Naive thymus-derived CD8-positive, alpha-beta T cell (primary cell): ENCODE measurements around the gene UBL3. TPM values are rescaled to one million over a fixed set of nuclear protein-coding genes. Genes with fewer than 3 reads are reported as not detected.

Experiments used
- ATAC-seq, 2 donors: fragments of 150-1000 bp; cut with Tn5 transposase in 1 of 2; sonication (Bioruptor Pico), chemical (Tn5 transposase) in 1 of 2; 1 replicate in 1 of 2; 2 replicates in 1 of 2; pipeline ENCODE4 v1.10.0; 2021; ENCODE audit warnings: mild to moderate bottlenecking in 2 of 2, moderate library complexity in 2 of 2
- POLR2A ChIA-PET: fragments of 350-600 bp; sonication (Branson Sonifier 250); formaldehyde crosslinking; loops from one replicate; lab custom pipeline; 2021; ENCODE audit warnings: antibody characterized with exemption; lab: Charles Lee
- DNase-seq, 10 donors: peaks; one replicate each; pipeline versions ENCODE4 v3.0.0 to v3.0.0-alpha.2; 2020 to 2022
- H3K27ac Mint-ChIP-seq, 10 donors: one replicate each; pipeline ENCODE4 v1.8.0; 2020 to 2022; ENCODE audit warnings: mild to moderate bottlenecking in 10 of 10, mixed read lengths in 10 of 10, moderate library complexity in 4 of 10, inconsistent platforms in 1 of 10
- H3K27me3 Mint-ChIP-seq, 5 donors: one replicate each; pipeline ENCODE4 v1.8.0; 2021 to 2022; ENCODE audit warnings: mixed read lengths in 5 of 5
- H3K36me3 Mint-ChIP-seq, 3 donors: one replicate each; pipeline ENCODE4 v1.8.0; 2020 to 2022; ENCODE audit warnings: mixed read lengths in 3 of 3, mild to moderate bottlenecking in 2 of 3, inconsistent platforms in 1 of 3
- H3K4me1 Mint-ChIP-seq, 4 donors: one replicate each; pipeline ENCODE4 v1.8.0; 2021 to 2022; ENCODE audit warnings: mixed read lengths in 4 of 4
- H3K4me3 Mint-ChIP-seq, 10 donors: one replicate each; pipeline ENCODE4 v1.8.0; 2020 to 2022; ENCODE audit warnings: mild to moderate bottlenecking in 10 of 10, mixed read lengths in 10 of 10, moderate library complexity in 6 of 10, inconsistent platforms in 1 of 10
- H3K9me3 Mint-ChIP-seq, 9 donors: one replicate each; pipeline ENCODE4 v1.8.0; 2020 to 2022; ENCODE audit warnings: mixed read lengths in 9 of 9, mild to moderate bottlenecking in 3 of 9, inconsistent platforms in 1 of 9, moderate library complexity in 1 of 9
- polyA plus RNA-seq, 3 donors: library from polyadenylated mRNA; unstranded; fragments of 300-500 nt; fragmentation: Illumina TruSeq; gene quantifications; one replicate each; pipeline ENCODE4 v1.2.3, GENCODE V29; 2021
- total RNA-seq, 8 experiments: library from RNA in 2 of 8; stranded (reverse) in 2 of 8; gene quantifications; one replicate each; pipeline ENCODE4 v1.2.3 and lab custom pipeline; 2021 to 2026

The UBL3 gene
- total and polyA plus RNA-seq, 5 experiments from 2014 or later, result 26.5 to 39.2 (median 37.8) TPM

DNA sequence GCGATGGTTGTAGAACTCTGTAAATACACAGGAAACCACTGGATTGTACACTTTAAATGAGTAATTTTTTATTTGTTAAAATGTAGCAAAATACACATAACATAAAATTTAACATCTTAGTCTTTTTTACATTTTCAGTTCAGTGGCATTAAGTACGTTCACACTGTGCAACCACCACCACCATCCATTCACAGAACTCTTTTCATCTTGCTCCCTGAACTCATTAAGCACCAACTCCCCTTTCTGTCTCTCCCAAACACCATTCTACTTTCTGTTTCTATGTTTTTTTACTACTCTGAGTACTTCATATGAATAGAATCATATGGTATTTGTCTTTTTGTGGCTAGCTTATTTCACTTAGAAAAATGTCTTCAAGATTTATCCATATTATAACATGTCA lies 2.7 kb upstream of the UBL3 start:
- Mint-ChIP-seq H3K4me3 (peak overlapping the region in 1 of 10 donors; percentile 5), H3K27ac (peak overlapping the region in 2 of 10 donors; percentile 8 to 45), H3K9me3 (no peaks in the 10 kb centered on the region), H3K27me3 (no peaks in the 10 kb centered on the region), H3K36me3 (no peaks in the 10 kb centered on the region), H3K4me1 (peaks cover 2 to 18% (median 10%) of the 10 kb centered on the region in 4 donors)
- POLR2A ChIA-PET, result no interaction called here
- ATAC-seq, result no peak
- no peak for DNase-seq

DNA sequence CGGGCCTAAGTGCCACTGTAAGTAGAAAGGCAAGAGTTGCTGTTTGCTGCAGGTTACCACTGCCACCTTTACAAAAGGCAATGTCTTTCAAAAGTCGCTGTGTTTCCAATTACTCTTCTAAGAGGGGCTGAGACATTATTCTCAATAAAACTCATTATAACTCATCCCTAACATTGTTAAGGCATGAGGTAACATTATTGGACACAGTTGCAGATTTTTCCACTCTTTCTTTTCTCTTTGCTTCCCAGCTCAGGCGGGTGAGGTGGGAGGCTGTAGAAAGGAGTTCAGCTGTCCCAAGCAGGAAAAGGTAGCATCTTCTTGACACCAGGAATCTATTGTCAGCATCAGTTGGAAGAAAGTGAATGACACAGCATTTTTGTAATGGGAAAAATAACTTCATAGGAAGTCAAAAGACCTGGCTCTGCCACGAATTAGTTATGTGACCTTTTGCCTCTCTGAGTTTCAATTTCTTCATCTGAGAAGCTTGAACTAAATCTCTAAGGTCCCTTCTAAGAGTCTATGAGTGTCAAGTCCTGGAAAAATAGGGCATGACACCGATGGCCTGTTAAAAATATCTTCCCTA lies 2.1 kb upstream of the UBL3 start:
- Mint-ChIP-seq H3K36me3 (no peaks in the 10 kb centered on the region), H3K9me3 (no peaks in the 10 kb centered on the region), H3K27ac (peak overlapping the region in 2 of 10 donors; percentile 11 to 18), H3K4me1 (peaks cover 4 to 22% (median 13%) of the 10 kb centered on the region in 4 donors), H3K27me3 (no peaks in the 10 kb centered on the region), H3K4me3 (no peak overlapping the region)
- ATAC-seq (no peak), DNase-seq (no peak)
- POLR2A ChIA-PET, result no interaction called here

DNA sequence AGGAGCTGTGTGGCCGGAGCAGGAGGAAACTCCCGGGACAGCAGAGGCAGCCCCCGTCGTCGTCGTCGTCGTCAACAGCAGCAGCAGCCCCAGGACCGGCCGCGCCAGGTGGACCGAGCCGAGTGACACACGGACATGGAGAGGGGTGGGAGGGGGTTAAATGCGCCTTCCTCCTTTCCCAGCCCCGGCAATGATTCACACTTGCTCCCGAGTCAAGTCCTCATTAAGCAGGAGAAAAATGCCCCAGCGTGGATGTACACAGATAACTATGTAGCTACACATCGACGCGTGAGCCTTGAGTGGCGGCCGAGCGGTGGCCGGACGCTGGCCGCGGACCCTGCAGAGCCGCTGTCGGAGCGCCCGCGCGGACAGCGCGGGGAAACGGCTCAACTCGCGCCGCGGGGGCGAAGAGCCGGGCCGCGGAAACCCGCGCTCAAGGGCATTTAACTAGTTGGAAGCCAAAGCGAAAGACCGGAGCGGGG lies 645 bp downstream of the UBL3 start:
- Mint-ChIP-seq H3K27ac (peak overlapping the region; percentile 89 to 100 (median 96)), H3K4me3 (peak overlapping the region; percentile 91 to 99 (median 96)), H3K36me3 (no peaks in the 10 kb centered on the region), H3K27me3 (no peaks in the 10 kb centered on the region), H3K9me3 (no peaks in the 10 kb centered on the region), H3K4me1 (peaks cover 21 to 46% (median 30%) of the 10 kb centered on the region in 4 donors)
- ATAC-seq (peak; percentile 6 to 10), DNase-seq (peak in 7 of 10 donors; percentile 6 to 67 (median 33))
- POLR2A ChIA-PET, result interaction anchor here (0.5 to 5.7 kb wide), 21 partner anchors 15 to 768 kb away, joined by 3 to 69 read pairs (median 5); partner anchors contain the start of genes SLC7A1 and USPL1

DNA sequence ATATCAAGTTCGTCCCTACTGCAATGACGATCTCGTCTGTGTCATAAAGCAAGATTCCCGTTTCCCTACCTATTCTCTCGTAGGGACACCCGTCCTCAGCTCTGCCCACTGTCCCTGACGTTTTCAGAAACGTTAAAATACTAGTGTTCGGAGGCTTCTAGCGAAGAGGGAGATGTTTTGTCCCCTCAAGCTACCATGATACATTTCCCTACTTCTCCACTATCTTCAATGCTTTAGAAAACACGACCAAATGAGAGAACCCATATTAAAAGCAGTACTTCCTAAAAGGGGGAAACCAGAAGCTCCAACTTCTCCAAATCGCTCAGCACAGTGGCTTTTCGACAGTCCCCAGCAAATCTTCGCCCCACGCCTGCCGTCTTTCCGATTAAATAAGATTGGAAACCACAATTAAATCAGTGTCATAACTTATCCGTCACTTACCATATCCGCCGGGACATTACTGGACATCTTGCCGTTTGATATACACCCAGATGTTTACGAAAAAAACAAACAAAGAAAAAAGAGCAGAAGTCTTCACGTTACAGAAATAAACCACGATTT lies 1.3 kb downstream of the UBL3 start:
- no peaks in the 10 kb centered on the region for H3K9me3 Mint-ChIP-seq
- H3K4me1 Mint-ChIP-seq, result peaks cover 24 to 51% (median 31%) of the 10 kb centered on the region in 4 donors
- H3K27me3 Mint-ChIP-seq, result no peaks in the 10 kb centered on the region
- H3K4me3 Mint-ChIP-seq, result peak overlapping the region; percentile 91 to 99 (median 96)
- DNase-seq, result peak in 6 of 10 donors; percentile 3 to 43 (median 21)
- H3K27ac Mint-ChIP-seq, result peak overlapping the region; percentile 89 to 100 (median 96)
- H3K36me3 Mint-ChIP-seq, result no peaks in the 10 kb centered on the region
- ATAC-seq, result peak in 1 of 2 donors; percentile 5
- POLR2A ChIA-PET, result interaction anchor here (0.9 to 5.7 kb wide), 11 partner anchors 15 to 768 kb away, joined by 3 to 69 read pairs (median 6); partner anchors contain the start of gene USPL1

DNA sequence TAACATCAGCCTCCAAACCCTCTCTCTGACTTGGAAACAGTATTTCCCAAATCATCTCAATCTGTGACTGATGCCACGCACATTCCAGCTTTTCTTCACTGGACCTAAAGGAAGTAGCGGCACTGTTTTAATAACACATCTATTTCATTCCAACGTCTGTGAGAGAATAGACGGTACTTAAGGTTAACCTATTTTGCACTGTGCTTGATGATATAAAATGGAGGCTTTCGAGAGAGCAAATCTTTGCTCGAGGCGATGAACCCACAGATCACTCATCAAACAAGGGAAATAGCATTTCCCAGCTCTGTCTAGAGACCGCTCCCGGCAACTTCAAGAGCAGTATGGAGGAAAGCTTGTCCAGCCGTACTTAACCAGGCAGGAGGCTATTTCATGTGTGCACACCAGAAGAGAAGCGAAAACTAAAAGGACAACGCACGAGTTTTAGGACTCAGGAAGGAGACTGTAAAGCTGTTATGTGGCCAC lies 2.9 kb downstream of the UBL3 start:
- POLR2A ChIA-PET, result interaction anchor here (0.7 to 5.7 kb wide), 4 partner anchors 19 to 267 kb away, joined by 3 to 69 read pairs (median 8); no protein-coding TSS in a partner anchor
- H3K27me3 Mint-ChIP-seq, result no peaks in the 10 kb centered on the region

DNA sequence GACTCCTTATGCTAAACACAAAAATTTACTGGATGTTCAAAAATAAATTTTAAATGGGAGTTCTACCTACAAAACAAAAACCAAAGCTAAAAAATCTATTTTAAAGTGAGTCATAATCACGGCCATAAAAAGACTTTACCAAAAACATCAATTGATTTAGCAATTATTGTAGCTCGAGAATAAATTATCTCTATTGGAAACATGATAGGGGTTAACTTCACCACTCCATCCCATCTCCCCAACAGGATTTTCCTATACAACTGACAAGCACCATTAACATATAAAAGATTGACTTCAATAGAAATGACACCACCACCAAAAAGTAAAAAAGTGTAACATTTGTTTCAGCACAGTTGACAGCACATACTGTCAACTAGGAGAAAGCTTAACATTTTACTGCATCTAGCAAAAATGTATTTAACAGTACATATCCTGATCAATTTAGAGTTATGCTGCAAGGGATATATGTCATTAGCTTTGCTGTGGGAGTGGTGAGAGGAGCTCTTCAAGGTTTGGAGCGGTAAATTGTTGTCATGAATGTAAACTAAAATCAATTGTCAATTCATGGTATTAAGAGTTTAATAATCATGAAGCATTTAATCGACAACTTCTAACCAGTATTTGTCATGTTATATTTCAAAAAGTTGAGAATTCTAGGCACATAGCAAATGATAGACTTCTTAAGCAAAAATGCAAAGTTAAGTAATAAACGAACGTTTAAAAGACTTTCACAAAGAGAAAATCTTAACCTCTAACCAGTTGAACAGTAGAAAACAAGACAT lies 3.8 kb downstream of the UBL3 start:
- Mint-ChIP-seq H3K27me3 (no peaks in the 10 kb centered on the region), H3K27ac (peak overlapping the region; percentile 13 to 96 (median 94)), H3K36me3 (no peaks in the 10 kb centered on the region), H3K4me1 (peaks cover 32 to 75% (median 51%) of the 10 kb centered on the region in 4 donors), H3K9me3 (no peaks in the 10 kb centered on the region), H3K4me3 (peak overlapping the region; percentile 86 to 98 (median 95))
- POLR2A ChIA-PET, result interaction anchor here (3.1 to 5.7 kb wide), 2 partner anchors 89 to 268 kb away, joined by 12 to 69 read pairs; no protein-coding TSS in a partner anchor
- no peak for DNase-seq
- no peak for ATAC-seq

More for the DNA sequence above, 2.9 kb downstream of the UBL3 start:
- peak in 4 of 10 donors; percentile 2 to 36 (median 32) for DNase-seq
- Mint-ChIP-seq H3K27ac (peak overlapping the region; percentile 88 to 96 (median 94)), H3K36me3 (no peaks in the 10 kb centered on the region), H3K9me3 (no peaks in the 10 kb centered on the region), H3K4me3 (peak overlapping the region; percentile 86 to 98 (median 95)), H3K4me1 (peaks cover 29 to 66% (median 43%) of the 10 kb centered on the region in 4 donors)
- no peak for ATAC-seq

DNA sequence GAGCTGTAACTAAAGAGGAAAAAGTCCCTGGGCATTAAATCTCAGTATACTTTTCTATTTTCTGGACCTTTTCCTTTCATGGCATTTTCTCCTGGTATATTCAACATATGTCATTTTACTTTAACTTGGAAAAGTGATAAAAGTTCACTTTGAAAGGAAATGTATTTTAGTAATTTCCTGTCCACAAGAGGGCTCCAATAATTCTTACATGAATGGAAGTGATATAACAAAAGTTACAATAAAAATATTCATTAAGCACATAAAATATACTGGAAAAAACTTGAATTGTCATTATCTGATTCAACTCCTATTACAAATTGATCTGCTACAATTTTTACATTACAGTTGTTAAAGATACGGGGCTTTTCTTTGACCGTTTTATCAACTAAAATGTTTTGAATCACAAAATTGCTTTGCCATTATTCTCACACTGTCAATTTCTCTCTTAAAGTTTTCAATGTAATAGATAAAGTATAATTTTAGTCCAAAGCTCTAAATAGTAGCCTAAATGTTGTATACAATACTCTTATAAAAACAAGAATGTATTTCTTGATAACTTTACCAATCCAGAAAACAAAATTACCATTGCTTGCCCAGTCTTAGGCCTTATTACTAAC lies 4.9 kb downstream of the UBL3 start:
- H3K36me3 Mint-ChIP-seq, result no peaks in the 10 kb centered on the region
- peaks cover 32 to 82% (median 62%) of the 10 kb centered on the region in 4 donors for H3K4me1 Mint-ChIP-seq
- H3K27me3 Mint-ChIP-seq, result no peaks in the 10 kb centered on the region
- H3K4me3 Mint-ChIP-seq, result peak overlapping the region in 9 of 10 donors; percentile 8 to 96 (median 42)
- ATAC-seq (no peak), DNase-seq (peak in 2 of 10 donors; percentile 9 to 18)
- no peaks in the 10 kb centered on the region for H3K9me3 Mint-ChIP-seq
- POLR2A ChIA-PET, result interaction anchor here (3.1 kb wide), 1 partner anchor 269 kb away, joined by 12 read pairs; no protein-coding TSS in a partner anchor
- H3K27ac Mint-ChIP-seq, result peak overlapping the region in 1 of 10 donors; percentile 3

DNA sequence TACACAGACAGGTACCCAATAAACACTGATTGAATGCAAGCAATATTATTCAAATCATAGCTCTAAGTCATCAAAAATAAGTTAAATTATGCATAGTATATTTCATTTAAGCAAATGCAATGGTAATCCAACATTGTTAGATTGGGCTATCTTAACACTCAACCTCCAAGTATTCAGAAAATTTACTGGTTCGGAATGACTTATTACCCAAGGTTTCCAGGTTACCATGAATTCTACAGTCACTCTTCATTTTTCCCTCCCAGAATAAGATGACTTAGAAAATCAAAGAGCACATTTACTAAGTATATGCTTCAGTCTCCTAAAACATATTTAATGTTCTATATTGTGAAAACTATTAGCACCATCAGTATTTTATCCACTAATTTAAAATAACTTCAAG lies 6.0 kb downstream of the UBL3 start:
- peak overlapping the region in 1 of 10 donors; percentile 96 for H3K4me3 Mint-ChIP-seq
- H3K4me1 Mint-ChIP-seq, result peaks cover 30 to 87% (median 67%) of the 10 kb centered on the region in 4 donors
- POLR2A ChIA-PET, result no interaction called here
- H3K9me3 Mint-ChIP-seq, result no peaks in the 10 kb centered on the region
- no peak for DNase-seq
- H3K27me3 Mint-ChIP-seq, result no peaks in the 10 kb centered on the region
- ATAC-seq, result no peak
- no peaks in the 10 kb centered on the region for H3K36me3 Mint-ChIP-seq
- no peak overlapping the region for H3K27ac Mint-ChIP-seq

DNA sequence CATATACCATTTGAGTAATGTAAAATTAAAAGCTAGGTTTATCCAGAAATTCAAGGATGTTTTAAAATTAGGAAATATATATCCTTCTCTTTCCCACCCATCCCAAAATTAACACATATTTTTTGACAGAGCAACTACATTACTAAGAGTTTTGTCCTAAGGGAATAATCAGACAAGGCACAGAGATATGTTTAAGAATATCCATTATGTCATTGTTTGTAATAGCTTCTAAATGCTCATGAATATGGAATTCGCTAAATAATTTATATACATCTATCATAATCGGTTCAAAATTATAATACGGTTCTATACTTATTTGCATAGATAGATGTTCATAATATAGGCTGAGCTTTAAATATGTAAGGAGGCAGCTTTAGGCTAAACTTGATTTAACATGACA lies 9.8 kb downstream of the UBL3 start:
- Mint-ChIP-seq H3K4me3 (peak overlapping the region in 1 of 10 donors; percentile 14), H3K27ac (peak overlapping the region in 1 of 10 donors; percentile 20), H3K4me1 (peaks cover 26 to 91% (median 76%) of the 10 kb centered on the region in 4 donors), H3K36me3 (peaks cover 0 to 3% (median 0%) of the 10 kb centered on the region in 3 donors), H3K9me3 (no peaks in the 10 kb centered on the region), H3K27me3 (no peaks in the 10 kb centered on the region)
- POLR2A ChIA-PET, result interaction anchor here (0.5 to 1.2 kb wide), 2 partner anchors 261 to 274 kb away, joined by 3 read pairs; no protein-coding TSS in a partner anchor
- ATAC-seq, result no peak
- DNase-seq, result no peak

DNA sequence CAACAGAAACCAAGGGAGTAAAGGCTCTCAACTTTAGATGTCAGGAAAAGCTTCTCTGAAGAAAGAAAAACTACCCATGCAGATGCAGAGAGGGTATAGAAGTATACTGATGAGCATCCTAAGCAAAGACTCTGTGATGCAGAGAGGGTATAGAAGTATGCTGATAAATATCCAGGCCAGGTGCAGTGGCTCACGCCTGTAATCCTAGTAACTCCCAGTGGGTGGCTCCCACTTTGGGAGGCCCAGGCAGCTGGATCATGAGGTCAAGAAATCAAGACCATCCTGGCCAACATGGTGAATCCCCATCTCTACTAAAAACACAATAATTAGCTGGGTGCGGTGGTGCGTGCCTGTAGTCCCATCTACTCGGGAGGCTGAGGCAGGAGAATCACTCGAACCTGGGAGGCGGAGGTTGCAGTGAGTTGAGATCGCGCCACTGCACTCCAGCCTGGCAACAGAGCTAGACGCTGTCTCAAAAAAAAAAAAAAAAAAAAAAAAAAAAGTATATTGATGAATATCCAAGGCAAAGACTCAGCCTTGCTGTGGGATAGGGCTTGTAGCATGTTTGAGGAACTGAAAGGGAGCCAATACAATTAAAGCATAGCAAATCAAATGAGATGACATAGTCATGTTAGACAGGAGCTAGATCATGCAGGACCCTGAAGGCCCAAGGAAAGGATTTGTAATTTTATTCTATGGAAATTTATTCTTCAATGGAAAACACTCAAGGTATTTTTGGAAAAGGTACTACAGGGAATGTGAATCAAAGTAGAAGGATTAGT lies 14.9 kb downstream of the UBL3 start:
- POLR2A ChIA-PET, result interaction anchor here (0.7 to 1.8 kb wide), 2 partner anchors 15 to 721 kb away, joined by 5 to 8 read pairs; partner anchors contain the start of gene UBL3
- Mint-ChIP-seq H3K4me3 (peak overlapping the region in 2 of 10 donors; percentile 6 to 15), H3K36me3 (peaks cover 5 to 11% (median 6%) of the 10 kb centered on the region in 3 donors), H3K27me3 (no peaks in the 10 kb centered on the region), H3K9me3 (no peaks in the 10 kb centered on the region), H3K4me1 (peaks cover 27 to 70% (median 66%) of the 10 kb centered on the region in 4 donors), H3K27ac (peak overlapping the region in 1 of 10 donors; percentile 92)
- DNase-seq (no peak), ATAC-seq (no peak)

DNA sequence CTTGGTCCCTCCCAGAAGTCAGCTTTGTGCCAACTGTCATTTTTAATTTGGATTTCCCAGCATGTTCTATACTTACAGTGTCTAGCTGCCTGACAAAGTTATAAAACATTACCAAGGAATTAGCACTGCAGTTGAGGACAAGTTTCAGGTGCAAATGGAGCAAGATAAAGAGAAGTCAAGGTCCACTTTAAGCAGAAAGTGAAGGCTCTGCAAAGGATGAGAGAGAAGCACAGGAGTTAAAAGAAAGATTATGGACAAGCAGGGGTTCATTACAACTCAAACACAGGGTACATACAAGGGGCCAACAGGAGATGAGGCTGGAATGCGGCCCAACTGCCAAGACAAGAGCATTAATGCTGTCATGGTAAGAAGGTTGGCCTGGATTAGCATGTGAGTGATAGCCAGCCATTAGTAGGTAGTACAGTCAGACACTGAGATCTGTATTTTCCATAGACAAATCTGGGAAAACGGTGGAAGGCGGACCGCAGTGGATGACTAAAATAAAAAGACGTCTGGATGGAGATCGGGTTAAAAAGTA lies 17.6 kb downstream of the UBL3 start:
- H3K27me3 Mint-ChIP-seq, result no peaks in the 10 kb centered on the region
- no peak overlapping the region for H3K27ac Mint-ChIP-seq
- DNase-seq (no peak), ATAC-seq (no peak)
- no peaks in the 10 kb centered on the region for H3K9me3 Mint-ChIP-seq
- H3K4me1 Mint-ChIP-seq, result peaks cover 19 to 53% (median 47%) of the 10 kb centered on the region in 4 donors
- H3K4me3 Mint-ChIP-seq, result no peak overlapping the region
- POLR2A ChIA-PET, result no interaction called here
- peaks cover 5 to 13% (median 6%) of the 10 kb centered on the region in 3 donors for H3K36me3 Mint-ChIP-seq
